Umbilical cord (tissue), 2 donors: ENCODE results near the gene DDX39A. TPM values are rescaled to one million over a fixed set of nuclear protein-coding genes. Genes with fewer than 3 reads are reported as not detected.

Experiments
- DNase-seq: peaks from one replicate; pipeline ENCODE4 v3.0.0-alpha.2; 2015; ENCODE audit warnings: low spot score
- total RNA-seq: library from RNA; depleted of rRNA; stranded (reverse); fragments of >200 nt; gene quantifications from one replicate; pipeline ENCODE4 v1.2.3, GENCODE V29; 2014; ENCODE audit warnings: low replicate concordance; ENCODE audit not compliant: insufficient read depth

DDX39A gene
- total RNA-seq, 1 donor from 2014 or later: 34.9 TPM

GRCh38 chr19:14363183-14364097 lies 55.7 kb downstream of the DDX39A start:
- DNase-seq: peak; percentile 73

- no peak for DNase-seq
Observed at GRCh38 chr19:14361824-14362223, 57.3 kb downstream of the DDX39A start.

Other genes starting within 250 kb of the DDX39A start
- gene ADGRL1, start 213.2 kb downstream of the DDX39A start, total RNA-seq: 5.3 TPM
- 49.4 TPM for gene ADGRE5, start 37.9 kb downstream of the DDX39A start, total RNA-seq
- gene PKN1, start 14.0 kb upstream of the DDX39A start, total RNA-seq: 59.7 TPM
- not detected for gene PTGER1, start 56.0 kb upstream of the DDX39A start, total RNA-seq
- 81.1 TPM for gene GIPC1, start 76.8 kb upstream of the DDX39A start, total RNA-seq
- gene DNAJB1, start 99.1 kb upstream of the DDX39A start, total RNA-seq: 40.2 TPM
- gene TECR, start 110.3 kb upstream of the DDX39A start, total RNA-seq: 61.4 TPM
- 227 TPM for gene NDUFB7, start 152.7 kb upstream of the DDX39A start, total RNA-seq
- not detected for gene CLEC17A, start 163.7 kb upstream of the DDX39A start, total RNA-seq